HTERT RPE-1 (cell line): ENCODE measurements around the gene MS4A15.
"Not testable (repeated sequence)": the region's sequence is repeated elsewhere in the genome, so short reads cannot be mapped to it uniquely, and the experiment has no call there.

Experiments used
- in situ Hi-C: fragments of 300-500 bp; cut with MboI; formaldehyde crosslinking; loops from 4 replicates; pipeline ENCODE4 v1.14.3; 2020; ENCODE audit warnings: low sequenced_read_pairs

Gene MS4A15

GRCh38 chr11:60798631-60799030 lies 42.0 kb downstream of the MS4A15 start:
- in situ Hi-C loops = no loop called here

DNA sequence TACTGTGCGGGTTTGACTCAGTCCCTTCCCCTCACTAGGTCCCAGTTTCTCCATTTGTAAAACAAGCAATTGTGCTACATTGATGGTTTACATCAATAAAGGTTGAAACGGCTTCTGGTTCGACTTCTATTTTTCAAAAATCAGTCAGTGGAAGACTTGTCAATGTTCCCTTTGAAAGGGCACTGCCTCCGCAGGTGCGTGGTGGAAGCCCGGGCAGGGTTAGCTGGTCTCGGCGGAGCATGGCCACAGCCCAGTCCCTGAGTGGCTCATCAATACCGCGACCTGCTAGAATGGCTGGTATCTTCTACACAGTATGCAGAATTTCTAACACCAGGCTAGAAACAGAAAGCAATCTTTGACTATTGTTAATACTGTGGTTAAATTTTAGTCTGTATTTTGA lies 44.5 kb downstream of the MS4A15 start:
- in situ Hi-C loops = no loop called here

GRCh38 chr11:60803273-60803936 lies 46.7 kb downstream of the MS4A15 start:
- in situ Hi-C loops = no loop called here

GRCh38 chr11:60809249-60809648 lies 52.6 kb downstream of the MS4A15 start:
- in situ Hi-C loops = no loop called here

GRCh38 chr11:60809691-60810090 lies 53.0 kb downstream of the MS4A15 start:
- in situ Hi-C loops = no loop called here

- in situ Hi-C loops = no loop called here
Observed at GRCh38 chr11:60810151-60810550, 53.5 kb downstream of the MS4A15 start.

GRCh38 chr11:60810569-60810968 lies 53.9 kb downstream of the MS4A15 start:
- in situ Hi-C loops = no loop called here

DNA sequence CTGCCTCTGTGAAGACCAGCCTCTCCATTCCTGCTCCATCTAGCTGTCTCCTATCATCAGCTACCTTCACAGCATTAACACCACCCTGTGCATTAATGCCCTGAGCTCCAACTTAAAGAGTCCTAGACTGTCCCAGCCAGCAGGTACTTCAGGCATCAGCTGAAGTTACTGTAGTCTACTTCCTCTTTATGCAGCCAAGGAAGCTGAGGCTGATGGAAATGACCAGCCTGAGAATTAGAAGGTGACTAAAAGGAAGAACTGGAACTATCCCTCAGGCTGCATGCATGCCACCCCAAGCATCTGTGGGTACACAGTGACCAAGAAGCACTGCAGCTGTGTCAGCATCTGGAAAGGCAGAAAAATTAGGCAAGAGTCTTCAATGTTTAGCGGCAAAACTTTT lies 56.7 kb downstream of the MS4A15 start:
- in situ Hi-C loops = no loop called here

- in situ Hi-C loops = no loop called here
Observed at GRCh38 chr11:60814112-60814511, 57.4 kb downstream of the MS4A15 start.

DNA sequence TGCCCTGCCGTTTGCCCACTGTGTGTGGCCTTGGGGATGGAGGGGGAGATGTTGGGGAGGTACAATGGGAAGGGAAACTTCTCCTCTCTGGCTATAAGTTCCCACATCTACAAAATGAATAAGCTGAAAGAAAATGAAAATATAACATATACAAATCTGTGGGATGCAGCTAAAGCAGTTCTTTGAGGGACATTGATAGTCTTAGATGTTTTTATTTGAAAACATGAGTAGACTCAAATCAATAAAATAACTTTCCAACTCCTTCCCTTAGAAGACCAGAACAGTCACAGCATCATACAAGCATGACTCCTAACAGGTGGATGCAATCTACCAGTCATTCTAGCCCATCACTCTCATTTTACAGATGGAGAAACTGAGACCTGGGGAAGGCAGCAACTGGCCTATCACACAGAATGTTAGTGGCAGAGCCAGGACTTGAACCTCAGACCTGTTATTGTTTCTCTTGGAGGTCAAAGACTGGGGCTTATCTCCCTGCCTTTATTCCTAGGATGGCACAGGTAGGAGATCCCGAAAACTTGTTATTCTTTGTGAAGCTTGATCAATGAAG lies 60.0 kb downstream of the MS4A15 start:
- in situ Hi-C loops = no loop called here

GRCh38 chr11:60818057-60818456 lies 61.4 kb downstream of the MS4A15 start:
- in situ Hi-C loops = no loop called here

GRCh38 chr11:60821827-60822599 lies 65.3 kb downstream of the MS4A15 start:
- in situ Hi-C loops = no loop called here

DNA sequence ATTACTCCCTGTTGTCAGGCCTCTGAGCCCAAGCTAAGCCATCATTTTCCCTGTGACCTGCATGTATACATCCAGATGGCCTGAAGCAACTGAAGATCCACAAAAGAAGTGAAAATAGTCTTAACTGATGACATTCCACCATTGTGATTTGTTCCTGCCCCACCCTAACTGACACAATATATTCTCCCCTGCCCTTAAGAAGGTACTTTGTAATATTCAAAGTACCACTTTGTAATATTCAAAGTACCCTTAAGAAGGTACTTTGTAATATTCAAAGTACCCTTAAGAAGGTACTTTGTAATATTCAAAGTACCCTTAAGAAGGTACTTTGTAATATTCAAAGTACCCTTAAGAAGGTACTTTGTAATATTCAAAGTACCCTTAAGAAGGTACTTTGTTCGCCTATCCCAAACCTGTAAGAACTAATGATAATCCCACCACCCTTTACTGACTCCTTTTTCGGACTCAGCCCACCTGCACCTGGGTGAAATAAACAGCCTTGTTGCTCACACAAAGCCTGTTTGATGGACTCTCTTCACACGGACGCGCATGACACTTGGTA lies 67.2 kb downstream of the MS4A15 start:
- in situ Hi-C loops = not testable (repeated sequence)

GRCh38 chr11:60825118-60825517 lies 68.5 kb downstream of the MS4A15 start:
- in situ Hi-C loops = no loop called here

- in situ Hi-C loops = no loop called here
Observed at GRCh38 chr11:60825790-60826189, 69.1 kb downstream of the MS4A15 start.
